GM15510 (cell line): ENCODE results near the gene AMFR.

Experiments used
- POLR2A ChIP-seq: IDR thresholded peaks from 3 replicates; pipeline ENCODE4 v1.6.1; 2011; ENCODE audit warnings: borderline replicate concordance; ENCODE audit not compliant: insufficient read length; ENCODE audit errors: extremely low read depth

The AMFR gene

GRCh38 chr16:56447286-56447685, 21.9 kb upstream of the AMFR start:
- TF ChIP-seq POLR2A = no peak

GRCh38 chr16:56438038-56438437, 12.7 kb upstream of the AMFR start:
- TF ChIP-seq POLR2A = no peak

GRCh38 chr16:56436258-56436657, 10.9 kb upstream of the AMFR start:
- no peak for TF ChIP-seq POLR2A

- no peak for TF ChIP-seq POLR2A
Measured at GRCh38 chr16:56428091-56428490, 2.7 kb upstream of the AMFR start.

GRCh38 chr16:56426585-56426984, 1.2 kb upstream of the AMFR start:
- no peak for TF ChIP-seq POLR2A

- no peak for TF ChIP-seq POLR2A
Measured at GRCh38 chr16:56424791-56425438, 430 bp downstream of the AMFR start.

- no peak for TF ChIP-seq POLR2A
Measured at GRCh38 chr16:56424404-56424764, 961 bp downstream of the AMFR start.

- TF ChIP-seq POLR2A = no peak
Measured at GRCh38 chr16:56423584-56424403, 1.6 kb downstream of the AMFR start.

GRCh38 chr16:56422896-56423441, 2.4 kb downstream of the AMFR start:
- TF ChIP-seq POLR2A = no peak

- TF ChIP-seq POLR2A = no peak
Measured at GRCh38 chr16:56421976-56422669, 3.2 kb downstream of the AMFR start.

GRCh38 chr16:56421313-56421712, 4.0 kb downstream of the AMFR start:
- no peak for TF ChIP-seq POLR2A

GRCh38 chr16:56420613-56421012, 4.7 kb downstream of the AMFR start:
- TF ChIP-seq POLR2A = no peak

- no peak for TF ChIP-seq POLR2A
Measured at GRCh38 chr16:56419740-56420548, 5.4 kb downstream of the AMFR start.

- TF ChIP-seq POLR2A = no peak
Measured at GRCh38 chr16:56417138-56417537, 8.2 kb downstream of the AMFR start.

GRCh38 chr16:56415875-56416274, 9.5 kb downstream of the AMFR start:
- no peak for TF ChIP-seq POLR2A

- no peak for TF ChIP-seq POLR2A
Measured at GRCh38 chr16:56414366-56414765, 11.0 kb downstream of the AMFR start.

- no peak for TF ChIP-seq POLR2A
Measured at GRCh38 chr16:56413381-56413780, 12.0 kb downstream of the AMFR start.
